ENCODE data around the gene CCDC134. TPM values are rescaled to one million over a fixed set of nuclear protein-coding genes. Genes with fewer than 3 reads are reported as not detected.

CCDC134 gene
- total and polyA plus RNA-seq, 2 of the 8 experiments (the other 6 are each of a cell fraction or from before 2014, with no cell fraction given): 7.7 to 20.0 TPM

DNA sequence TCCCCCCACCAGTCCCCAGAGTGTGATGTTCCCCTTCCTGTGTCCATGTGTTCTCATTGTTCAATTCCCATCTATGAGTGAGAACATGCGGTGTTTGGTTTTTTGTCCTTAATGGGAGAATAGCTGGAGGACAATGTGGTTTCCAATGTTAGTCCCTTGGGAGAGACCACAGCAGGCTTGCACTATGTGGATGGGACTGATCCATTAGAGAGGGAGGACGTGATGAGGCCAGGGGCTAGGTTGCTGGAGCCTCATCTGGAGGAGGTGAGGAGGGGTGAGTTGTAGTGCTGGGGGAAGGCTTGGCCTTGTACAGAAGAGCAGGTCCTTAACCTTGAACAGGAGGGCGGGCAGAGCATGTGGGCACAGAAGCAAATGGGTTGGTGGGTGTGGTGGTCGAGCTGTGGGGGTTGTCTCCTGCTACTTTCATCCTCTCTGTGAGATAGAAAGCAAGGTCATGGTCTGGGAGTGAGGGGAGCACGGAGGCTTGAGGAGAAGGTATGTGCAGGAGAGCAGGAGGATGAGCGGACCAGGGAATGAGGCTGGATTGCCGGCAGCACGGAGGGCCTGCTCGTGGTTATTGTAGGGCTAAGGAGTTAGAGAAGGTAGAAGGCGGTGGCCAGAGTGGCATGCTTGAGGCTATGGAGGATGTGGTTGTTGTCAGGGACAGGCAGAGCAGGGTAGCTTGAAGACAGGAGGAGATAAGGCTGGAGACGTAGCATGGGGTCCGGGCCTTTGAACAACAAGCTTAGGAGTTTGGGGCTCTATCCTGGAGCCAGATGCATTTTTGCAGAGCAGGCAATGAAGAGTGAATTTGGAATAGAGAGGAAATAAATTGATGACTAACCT lies 21.2 kb downstream of the CCDC134 start:
- Histone ChIP-seq H2BK20ac (ENCODE audit: low read length) (no peak overlapping the region), H3K23ac (ENCODE audit: insufficient read length) (no peak overlapping the region), H4K20me1 (replicated peaks in 1 of 2; ENCODE audit: control insufficient read depth in 1 of 2, insufficient read depth in 2 of 2, low read length in 2 of 2) (peaks cover 0 to 8% of the 10 kb centered on the region in 2 experiments), H4K91ac (replicated peaks; ENCODE audit: insufficient read length, low read length) (no peak overlapping the region), H2BK120ac (replicated peaks; ENCODE audit: low read depth, low read length) (no peak overlapping the region), H3K79me1 (ENCODE audit: low read depth, low read length) (peaks cover 5% of the 10 kb centered on the region), H3K4me3 (ENCODE audit: extremely low read depth in 1 of 4, insufficient read depth in 2 of 4, low read depth in 3 of 4, low read length in 4 of 4) (no peak overlapping the region), H2BK12ac (ENCODE audit: low read depth, low read length) (no peak overlapping the region), H3K14ac (ENCODE audit: insufficient read length) (no peak overlapping the region), H3K56ac (replicated peaks; ENCODE audit: insufficient read length, low read depth, low read length) (no peak overlapping the region), H3K9ac (replicated peaks in 1 of 4; ENCODE audit: extremely low read depth in 1 of 4, low read depth in 3 of 4, low read length in 3 of 4) (no peak overlapping the region), H3K27ac (ENCODE audit: low read depth, low read length) (no peak overlapping the region), H4K8ac (ENCODE audit: extremely low read depth, insufficient read depth, low read length) (no peak overlapping the region), H3K23me2 (ENCODE audit: low read depth, low read length) (no peaks in the 10 kb centered on the region), H2AFZ (ENCODE audit: low read length) (no peak overlapping the region), H3K27me3 (replicated peaks in 1 of 4; ENCODE audit: control insufficient read depth in 3 of 4, extremely low read depth in 1 of 4, insufficient read depth in 3 of 4, low read length in 3 of 4) (no peaks in the 10 kb centered on the region; a peak in 1 of 7 replicates), H2BK5ac (ENCODE audit: low read depth, low read length) (no peak overlapping the region), H2AK5ac (ENCODE audit: low read depth, low read length) (no peak overlapping the region), H3K4me1 (replicated peaks in 1 of 4; ENCODE audit: control insufficient read depth in 3 of 4, insufficient read depth in 4 of 4, low read length in 3 of 4) (peaks cover 2 to 10% (median 6%) of the 10 kb centered on the region in 4 experiments), H3K79me2 (ENCODE audit: control insufficient read depth in 1 of 2, insufficient read depth in 2 of 2, low read length in 2 of 2) (no peaks in the 10 kb centered on the region), H3K36me3 (ENCODE audit: control insufficient read depth in 2 of 4, insufficient read depth in 4 of 4, low read length in 3 of 4) (peaks cover 0 to 4% (median 3%) of the 10 kb centered on the region in 4 experiments; a peak in 4 of 8 replicates), H2BK15ac (ENCODE audit: low read length) (no peak overlapping the region), H3K18ac (ENCODE audit: extremely low read depth, low read length) (no peak overlapping the region), H3K4ac (replicated peaks; ENCODE audit: insufficient read length, low read depth, low read length) (no peak overlapping the region), H4K5ac (ENCODE audit: insufficient read length, low read depth, low read length) (no peak overlapping the region), H3K9me3 (ENCODE audit: insufficient read depth in 2 of 2, low read depth in 1 of 2, low read length in 1 of 2) (no peaks in the 10 kb centered on the region), H3K4me2 (ENCODE audit: insufficient read depth in 1 of 2, low read depth in 2 of 2, low read length in 2 of 2) (no peak overlapping the region)
- no peak for TF ChIP-seq EP300 (IDR thresholded peaks at IDR 0.05; ENCODE audit: borderline replicate concordance in 1 of 2, low read depth in 2 of 2, low read length in 2 of 2)
- no peak for TF ChIP-seq CREB1 (IDR thresholded peaks at IDR 0.05)
- no peak for TF ChIP-seq CBX8 (IDR thresholded peaks at IDR 0.05; ENCODE audit: borderline replicate concordance, low read depth, low read length)
- TF ChIP-seq SP1 (IDR thresholded peaks at IDR 0.05; ENCODE audit: low read depth, low read length): no peak
- no peak for TF ChIP-seq CHD1 (IDR thresholded peaks at IDR 0.05; ENCODE audit: low read depth, low read length)
- TF ChIP-seq CHD2 (IDR thresholded peaks at IDR 0.05; ENCODE audit: low read length): no peak
- no peak for TF ChIP-seq SP4 (IDR thresholded peaks at IDR 0.05; ENCODE audit: low read length)
- DNase-seq (ENCODE audit: low read depth in 1 of 2, low spot score in 2 of 2) (no peak), FAIRE-seq (no peak)
- POLR2A ChIA-PET (ENCODE audit: partially characterized antibody): interaction anchor here (0.8 to 1.7 kb wide), 3 partner anchors 9 to 31 kb away, joined by 3 to 5 read pairs (median 4); partner anchors contain the start of gene CCDC134
- whole genome bisulfite sequencing, 2 experiments (ENCODE audit: extremely low coverage in 1 of 2, insufficient coverage in 1 of 2, insufficient read length in 1 of 2, insufficient replicate concordance in 2 of 2, low coverage in 1 of 2, low lambda C conversion rate in 2 of 2, missing lambda C conversion rate in 1 of 2): 91% methylated on average over 12 of the region's 12 CpGs; no CpG with 5 or more reads in 1 of the 2 experiments
- CTCF ChIA-PET (ENCODE audit: partially characterized antibody): interaction anchor here (0.9 to 1.7 kb wide), 9 partner anchors 11 to 148 kb away, joined by 3 to 7 read pairs (median 3); partner anchors contain the start of gene SREBF2

Data from H1 (cell line).